IMR-90 (cell line): Measurements from ENCODE around the gene OTUB2. TPM values are rescaled to one million over a fixed set of nuclear protein-coding genes. Genes with fewer than 3 reads are reported as not detected.

Source experiments
- ATAC-seq: fragments of 200-7000 bp; cut with Tn5 transposase; 2 replicates; pipeline ENCODE4 v1.9.1; 2020; ENCODE audit warnings: low read depth, mild to moderate bottlenecking, moderate library complexity
- BruUV-seq: library from RNA; stranded (reverse); fragments of 400-500 nt; replicated peaks from 2 replicates; lab custom pipeline; 2021; lab: Mats Ljungman, UMichigan
- CTCF ChIA-PET: fragments of 300-600 bp; formaldehyde crosslinking; extraction: SDS; loops from one replicate; lab custom pipeline; 2021; ENCODE audit warnings: antibody characterized with exemption; lab: Yijun Ruan, JAX
- POLR2A ChIA-PET: fragments of 300-600 bp; sonication (Branson Sonifier 250); formaldehyde crosslinking; loops from one replicate; lab custom pipeline; 2022; ENCODE audit warnings: antibody characterized with exemption; ENCODE audit not compliant: unreplicated experiment; lab: Charles Lee
- DNase-seq: peaks from one replicate; pipeline ENCODE4 v3.0.0; 2013
- H2AFZ ChIP-seq: replicated peaks from 2 replicates; pipeline ENCODE3; 2013; ENCODE audit warnings: low read length, mild to moderate bottlenecking; ENCODE audit not compliant: poor library complexity
- H2AK5ac ChIP-seq: 2 replicates; pipeline ENCODE4 v1.6.1; 2013; ENCODE audit warnings: low read depth, low read length, inconsistent platforms
- H2AK9ac ChIP-seq: replicated peaks from 2 replicates; pipeline ENCODE3; 2013; ENCODE audit warnings: mild to moderate bottlenecking, low read depth, low read length, moderate library complexity; ENCODE audit not compliant: poor library complexity
- H2BK120ac ChIP-seq: 2 replicates; pipeline ENCODE4 v1.6.1; 2013; ENCODE audit warnings: low read depth, low read length, inconsistent platforms
- H2BK15ac ChIP-seq: 3 replicates; pipeline ENCODE4 v1.6.1; 2013; ENCODE audit warnings: low read depth, low read length, inconsistent platforms
- H2BK20ac ChIP-seq: 2 replicates; pipeline ENCODE4 v1.6.1; 2013; ENCODE audit warnings: low read depth, mild to moderate bottlenecking, inconsistent platforms, low read length, moderate library complexity
- H2BK5ac ChIP-seq: 2 replicates; pipeline ENCODE4 v1.6.1; 2013; ENCODE audit warnings: mild to moderate bottlenecking, low read depth, low read length, inconsistent platforms; ENCODE audit not compliant: poor library complexity, severe bottlenecking
- H3K14ac ChIP-seq: replicated peaks from 2 replicates; pipeline ENCODE4 v1.6.1; 2013; ENCODE audit warnings: low read depth, low read length, inconsistent platforms
- H3K18ac ChIP-seq: 2 replicates; pipeline ENCODE4 v1.6.1; 2013; ENCODE audit warnings: low read depth, low read length, control low read depth
- H3K23ac ChIP-seq: 2 replicates; pipeline ENCODE4 v1.6.1; 2013; ENCODE audit warnings: low read depth, low read length, inconsistent platforms
- H3K27ac ChIP-seq: 2 replicates; pipeline ENCODE4 v1.5.1; 2013; ENCODE audit warnings: mild to moderate bottlenecking, control low read depth, low read length; ENCODE audit not compliant: insufficient read depth
- H3K27me3 ChIP-seq: 2 replicates; pipeline ENCODE4 v1.6.1; 2013; ENCODE audit warnings: low read length; ENCODE audit not compliant: control insufficient read depth, insufficient read depth
- H3K36me3 ChIP-seq: 2 replicates; pipeline ENCODE4 v1.6.1; 2013; ENCODE audit warnings: low read length, mixed read lengths; ENCODE audit not compliant: control insufficient read depth, insufficient read depth
- H3K4ac ChIP-seq: 2 replicates; pipeline ENCODE4 v1.6.1; 2013; ENCODE audit warnings: low read depth, low read length, inconsistent platforms
- H3K4me1 ChIP-seq: 2 replicates; pipeline ENCODE4 v1.6.1; 2013; ENCODE audit warnings: low read length, mixed read lengths; ENCODE audit not compliant: control insufficient read depth, insufficient read depth
- H3K4me2 ChIP-seq: 2 replicates; pipeline ENCODE4 v1.6.1; 2013; ENCODE audit warnings: low read depth, mild to moderate bottlenecking, control low read depth, low read length, moderate library complexity
- H3K4me3 ChIP-seq: 2 replicates; pipeline ENCODE4 v1.5.1; 2013; ENCODE audit warnings: low read depth, mild to moderate bottlenecking, control low read depth, low read length, moderate library complexity; ENCODE audit not compliant: insufficient read depth
- H3K56ac ChIP-seq: 2 replicates; pipeline ENCODE4 v1.6.1; 2013; ENCODE audit warnings: low read length, inconsistent platforms; ENCODE audit not compliant: insufficient read depth; ENCODE audit errors: extremely low read depth
- H3K79me1 ChIP-seq, 2 experiments: 2 replicates each; pipeline ENCODE4 v1.6.1; 2013; ENCODE audit warnings: low read length in 2 of 2, inconsistent platforms in 1 of 2, low read depth in 1 of 2
- H3K9ac ChIP-seq: 2 replicates; pipeline ENCODE4 v1.6.1; 2013; ENCODE audit warnings: low read depth, low read length, control low read depth
- H3K9me1 ChIP-seq: 2 replicates; pipeline ENCODE4 v1.6.1; 2013; ENCODE audit warnings: low read length, inconsistent platforms; ENCODE audit not compliant: insufficient read depth
- H3K9me3 ChIP-seq: 2 replicates; pipeline ENCODE4 v1.6.1; 2013; ENCODE audit warnings: low read length; ENCODE audit not compliant: control insufficient read depth, insufficient read depth
- H4K20me1 ChIP-seq: 2 replicates; pipeline ENCODE4 v1.6.1; 2013; ENCODE audit warnings: low read length, inconsistent platforms; ENCODE audit not compliant: insufficient read depth
- H4K5ac ChIP-seq: 2 replicates; pipeline ENCODE4 v1.6.1; 2013; ENCODE audit warnings: mild to moderate bottlenecking, low read depth, low read length, control low read depth
- H4K8ac ChIP-seq, 2 experiments: 2 replicates each; pipeline ENCODE4 v1.6.1; 2013; ENCODE audit warnings: low read depth in 2 of 2, low read length in 2 of 2, control low read depth in 1 of 2, inconsistent platforms in 1 of 2
- H4K91ac ChIP-seq: 2 replicates; pipeline ENCODE4 v1.6.1; 2013; ENCODE audit warnings: low read depth, low read length, inconsistent platforms; ENCODE audit not compliant: insufficient read depth
- CEBPB ChIP-seq: IDR thresholded peaks from 2 replicates; pipeline ENCODE4 v1.6.1; 2012; ENCODE audit warnings: low read depth, low read length, improper control_type of control experiment
- CHD1 ChIP-seq: IDR thresholded peaks from 2 replicates; pipeline ENCODE4 v1.6.1; 2012; ENCODE audit warnings: low read depth, low read length, improper control_type of control experiment
- POLR2A ChIP-seq: IDR thresholded peaks from 2 replicates; pipeline ENCODE4 v1.6.1; 2012; ENCODE audit warnings: mild to moderate bottlenecking, low read depth, low read length
- WGBS, 2 experiments: methylation state at CpG; one replicate each; pipeline versions ENCODE4 v1.1.5 to v1.1.7; 2013; ENCODE audit warnings: missing lambda C conversion rate in 2 of 2; ENCODE audit not compliant: insufficient read length in 1 of 2; ENCODE audit errors: extremely low coverage in 2 of 2; 5-methylcytosine and 5-hydroxymethylcytosine counted together
- dilution Hi-C: fragments of 300-500 bp; cut with HindIII; formaldehyde crosslinking; loops from one replicate; pipeline ENCODE4 v1.14.3; 2018; ENCODE audit warnings: low sequenced_read_pairs; ENCODE audit not compliant: unreplicated experiment
- in situ Hi-C: fragments of 300-500 bp; cut with MboI; formaldehyde crosslinking; loops from 3 replicates; pipeline ENCODE4 v1.14.3; 2019; ENCODE audit warnings: low sequenced_read_pairs, inconsistent platforms, mixed read lengths
- intact Hi-C: fragments of 100-400 bp; cut with micrococcal nuclease; formaldehyde crosslinking; loops from 2 replicates; pipeline ENCODE4 v1.10.0; 2022
- polyA plus RNA-seq, 3 experiments: library from polyadenylated mRNA; depleted of rRNA; stranded (reverse); fragments of >200 nt; gene quantifications; 2 replicates each; pipeline ENCODE4 v1.2.3, GENCODE V29; 2012; ENCODE audit warnings: low replicate concordance in 1 of 3
- total RNA-seq: library from RNA; depleted of rRNA; stranded (reverse); fragments of >200 nt; gene quantifications from 2 replicates; pipeline ENCODE4 v1.2.3, GENCODE V29; 2012
- TF ChIP-seq, protein P1 (sequence below): fragments of 150-350 bp; IDR thresholded peaks from 2 replicates; pipeline ENCODE4 v1.6.1; 2016; ENCODE audit warnings: low read depth, mild to moderate bottlenecking, low read length, moderate library complexity, borderline replicate concordance
- TF ChIP-seq, protein P2 (sequence below): conservative IDR thresholded peaks from 2 replicates; pipeline ENCODE4 v1.5.1; 2012; ENCODE audit warnings: mild to moderate bottlenecking, low read depth, low read length, improper control_type of control experiment

Gene OTUB2
- total and polyA plus RNA-seq, 2 of the 4 experiments (the other 2 are of a cell fraction): 1.1 to 2.5 TPM

DNA sequence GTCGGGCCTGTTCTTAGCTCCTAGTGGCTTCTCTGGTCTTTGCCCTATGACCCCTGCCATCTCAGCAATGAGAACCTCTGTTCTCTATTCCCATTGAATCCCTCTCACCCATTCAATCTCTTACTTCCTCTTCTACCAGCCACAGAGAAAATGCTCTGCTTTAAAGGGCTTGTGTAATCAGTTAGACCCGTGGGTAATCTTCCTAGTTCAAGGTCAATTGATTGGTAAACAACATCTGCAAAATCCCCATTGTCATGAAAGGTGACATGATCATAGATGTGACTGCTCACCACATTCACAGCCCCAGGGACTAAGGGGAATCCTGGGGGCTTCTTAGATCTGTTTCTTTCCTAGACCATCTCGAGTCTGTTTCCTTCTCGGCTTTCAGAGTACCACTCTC, 36.2 kb upstream of the OTUB2 start:
- dilution Hi-C loops: no loop called here

More for the DNA sequence above, 36.2 kb upstream of the OTUB2 start:
- Histone ChIP-seq H3K23ac (no peak overlapping the region), H3K36me3 (no peaks in the 10 kb centered on the region), H2BK5ac (no peak overlapping the region), H3K4me1 (peaks cover 10% of the 10 kb centered on the region), H3K14ac (no peak overlapping the region), H4K20me1 (no peaks in the 10 kb centered on the region), H3K4me2 (no peak overlapping the region), H4K91ac (no peak overlapping the region), H3K27ac (no peak overlapping the region), H3K27me3 (peaks cover 5% of the 10 kb centered on the region; the same call in 1 of the 2 replicates), H3K18ac (no peak overlapping the region), H2BK15ac (no peak overlapping the region), H2AFZ (no peak overlapping the region), H2BK120ac (no peak overlapping the region), H3K4ac (no peak overlapping the region), H3K56ac (no peak overlapping the region), H3K9me1 (peaks cover 7% of the 10 kb centered on the region; the same call in 1 of the 2 replicates), H4K8ac (no peak overlapping the region), H3K9me3 (no peaks in the 10 kb centered on the region), H2AK5ac (no peak overlapping the region), H3K79me1 (no peaks in the 10 kb centered on the region), H3K9ac (no peak overlapping the region), H2AK9ac (no peak overlapping the region), H2BK20ac (no peak overlapping the region), H4K5ac (no peak overlapping the region), H3K4me3 (no peak overlapping the region)
- in situ Hi-C loops: no loop called here
- ChIA-PET POLR2A (no interaction called here), CTCF (no interaction called here)
- BruUV-seq: no TSS peak
- WGBS, 2 experiments: no CpG with 5 or more reads among the region's 4 CpGs
- TF ChIP-seq, protein P1, sequence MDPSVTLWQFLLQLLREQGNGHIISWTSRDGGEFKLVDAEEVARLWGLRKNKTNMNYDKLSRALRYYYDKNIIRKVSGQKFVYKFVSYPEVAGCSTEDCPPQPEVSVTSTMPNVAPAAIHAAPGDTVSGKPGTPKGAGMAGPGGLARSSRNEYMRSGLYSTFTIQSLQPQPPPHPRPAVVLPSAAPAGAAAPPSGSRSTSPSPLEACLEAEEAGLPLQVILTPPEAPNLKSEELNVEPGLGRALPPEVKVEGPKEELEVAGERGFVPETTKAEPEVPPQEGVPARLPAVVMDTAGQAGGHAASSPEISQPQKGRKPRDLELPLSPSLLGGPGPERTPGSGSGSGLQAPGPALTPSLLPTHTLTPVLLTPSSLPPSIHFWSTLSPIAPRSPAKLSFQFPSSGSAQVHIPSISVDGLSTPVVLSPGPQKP: no peak
- TF ChIP-seq CHD1 (no peak), POLR2A (no peak), CEBPB (no peak)
- TF ChIP-seq, protein P2, sequence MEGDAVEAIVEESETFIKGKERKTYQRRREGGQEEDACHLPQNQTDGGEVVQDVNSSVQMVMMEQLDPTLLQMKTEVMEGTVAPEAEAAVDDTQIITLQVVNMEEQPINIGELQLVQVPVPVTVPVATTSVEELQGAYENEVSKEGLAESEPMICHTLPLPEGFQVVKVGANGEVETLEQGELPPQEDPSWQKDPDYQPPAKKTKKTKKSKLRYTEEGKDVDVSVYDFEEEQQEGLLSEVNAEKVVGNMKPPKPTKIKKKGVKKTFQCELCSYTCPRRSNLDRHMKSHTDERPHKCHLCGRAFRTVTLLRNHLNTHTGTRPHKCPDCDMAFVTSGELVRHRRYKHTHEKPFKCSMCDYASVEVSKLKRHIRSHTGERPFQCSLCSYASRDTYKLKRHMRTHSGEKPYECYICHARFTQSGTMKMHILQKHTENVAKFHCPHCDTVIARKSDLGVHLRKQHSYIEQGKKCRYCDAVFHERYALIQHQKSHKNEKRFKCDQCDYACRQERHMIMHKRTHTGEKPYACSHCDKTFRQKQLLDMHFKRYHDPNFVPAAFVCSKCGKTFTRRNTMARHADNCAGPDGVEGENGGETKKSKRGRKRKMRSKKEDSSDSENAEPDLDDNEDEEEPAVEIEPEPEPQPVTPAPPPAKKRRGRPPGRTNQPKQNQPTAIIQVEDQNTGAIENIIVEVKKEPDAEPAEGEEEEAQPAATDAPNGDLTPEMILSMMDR: no peak
- DNase-seq: no peak
- no peak for ATAC-seq
- intact Hi-C loops: no loop called here
